GM23248 (cell line): Measurements from ENCODE around the gene IFT20. TPM values are rescaled to one million over a fixed set of nuclear protein-coding genes. Genes with fewer than 3 reads are reported as not detected.

ENCODE experiments used
- DNase-seq: peaks from one replicate; pipeline ENCODE4 v3.0.0-alpha.2; 2015
- H2AFZ ChIP-seq: fragments of 200-600 bp; sonication (generic); 2 replicates; pipeline ENCODE4 v1.6.1; 2016; ENCODE audit warnings: antibody characterized with exemption
- H3F3A ChIP-seq: fragments of 200-600 bp; sonication (generic); 2 replicates; pipeline ENCODE4 v1.6.1; 2016; ENCODE audit warnings: mild to moderate bottlenecking, antibody characterized with exemption, mixed run types; ENCODE audit not compliant: insufficient read depth
- H3K27ac ChIP-seq: fragments of 200-600 bp; sonication (generic); 2 replicates; pipeline ENCODE4 v1.5.1; 2016; ENCODE audit warnings: mild to moderate bottlenecking
- H3K27me3 ChIP-seq: fragments of 200-600 bp; sonication (generic); replicated peaks from 2 replicates; pipeline ENCODE4 v1.6.1; 2016; ENCODE audit warnings: mild to moderate bottlenecking; ENCODE audit not compliant: insufficient read depth
- H3K36me3 ChIP-seq: fragments of 200-600 bp; sonication (generic); 2 replicates; pipeline ENCODE4 v1.6.1; 2016; ENCODE audit warnings: low read depth, mild to moderate bottlenecking
- H3K4me1 ChIP-seq: fragments of 200-600 bp; sonication (generic); 2 replicates; pipeline ENCODE4 v1.6.1; 2016; ENCODE audit warnings: mild to moderate bottlenecking; ENCODE audit not compliant: insufficient read depth
- H3K4me2 ChIP-seq: fragments of 200-600 bp; sonication (generic); one replicate; pipeline ENCODE4 v1.6.1; 2016; ENCODE audit warnings: mild to moderate bottlenecking; ENCODE audit not compliant: unreplicated experiment
- H3K4me3 ChIP-seq: fragments of 200-600 bp; sonication (generic); 2 replicates; pipeline ENCODE4 v1.5.1; 2016; ENCODE audit warnings: mild to moderate bottlenecking
- H3K79me2 ChIP-seq: fragments of 200-600 bp; sonication (generic); 2 replicates; pipeline ENCODE4 v1.6.1; 2016; ENCODE audit warnings: mild to moderate bottlenecking; ENCODE audit not compliant: insufficient read depth
- H3K9ac ChIP-seq: fragments of 200-600 bp; sonication (generic); 2 replicates; pipeline ENCODE4 v1.6.1; 2016; ENCODE audit warnings: mild to moderate bottlenecking
- H3K9me2 ChIP-seq: fragments of 200-600 bp; sonication (generic); 2 replicates; pipeline ENCODE4 v1.6.1; 2016; ENCODE audit warnings: mixed run types, mild to moderate bottlenecking, moderate library complexity; ENCODE audit not compliant: insufficient read depth
- H3K9me3 ChIP-seq: fragments of 200-600 bp; sonication (generic); one replicate; pipeline ENCODE4 v1.6.1; 2017; ENCODE audit warnings: low read depth
- H4K20me1 ChIP-seq: fragments of 200-600 bp; sonication (generic); 2 replicates; pipeline ENCODE4 v1.6.0; 2016; ENCODE audit not compliant: insufficient read depth
- EZH2 ChIP-seq: fragments of 200-600 bp; sonication (generic); IDR thresholded peaks from 2 replicates; pipeline ENCODE4 v1.6.1; 2018; ENCODE audit warnings: antibody characterized with exemption, mild to moderate bottlenecking; ENCODE audit not compliant: insufficient read depth, poor library complexity, severe bottlenecking
- EZH2phosphoT487 ChIP-seq: fragments of 200-600 bp; sonication (generic); IDR thresholded peaks from 2 replicates; pipeline ENCODE4 v1.6.1; 2018; ENCODE audit warnings: antibody characterized with exemption, moderate library complexity, mild to moderate bottlenecking, low read depth; ENCODE audit not compliant: insufficient read depth
- WGBS, 2 experiments: methylation state at CpG; one replicate each; pipeline ENCODE4 v1.1.6; 2015 to 2017; ENCODE audit warnings: low lambda C conversion rate in 2 of 2, low coverage in 1 of 2; ENCODE audit errors: missing lambda C conversion rate in 2 of 2; 5-methylcytosine and 5-hydroxymethylcytosine counted together
- in situ Hi-C: fragments of 300-500 bp; cut with MboI; formaldehyde crosslinking; loops from 2 replicates; pipeline ENCODE4 v1.15.0; 2020
- polyA plus RNA-seq: library from polyadenylated mRNA; unstranded; fragments of >200 nt; fragmentation: Nextera tagmentation; extraction: Ambion mirVana; gene quantifications from 2 replicates; pipeline ENCODE4 v1.2.1, GENCODE V29; 2016
- total RNA-seq: library from RNA; depleted of rRNA; stranded (reverse); fragments of >200 nt; shearing (Covaris generic); gene quantifications from 2 replicates; pipeline ENCODE4 v1.2.3, GENCODE V29; 2014

Gene IFT20
- total and polyA plus RNA-seq, 2 experiments from 2014 or later, result 80.5 to 111 TPM

DNA sequence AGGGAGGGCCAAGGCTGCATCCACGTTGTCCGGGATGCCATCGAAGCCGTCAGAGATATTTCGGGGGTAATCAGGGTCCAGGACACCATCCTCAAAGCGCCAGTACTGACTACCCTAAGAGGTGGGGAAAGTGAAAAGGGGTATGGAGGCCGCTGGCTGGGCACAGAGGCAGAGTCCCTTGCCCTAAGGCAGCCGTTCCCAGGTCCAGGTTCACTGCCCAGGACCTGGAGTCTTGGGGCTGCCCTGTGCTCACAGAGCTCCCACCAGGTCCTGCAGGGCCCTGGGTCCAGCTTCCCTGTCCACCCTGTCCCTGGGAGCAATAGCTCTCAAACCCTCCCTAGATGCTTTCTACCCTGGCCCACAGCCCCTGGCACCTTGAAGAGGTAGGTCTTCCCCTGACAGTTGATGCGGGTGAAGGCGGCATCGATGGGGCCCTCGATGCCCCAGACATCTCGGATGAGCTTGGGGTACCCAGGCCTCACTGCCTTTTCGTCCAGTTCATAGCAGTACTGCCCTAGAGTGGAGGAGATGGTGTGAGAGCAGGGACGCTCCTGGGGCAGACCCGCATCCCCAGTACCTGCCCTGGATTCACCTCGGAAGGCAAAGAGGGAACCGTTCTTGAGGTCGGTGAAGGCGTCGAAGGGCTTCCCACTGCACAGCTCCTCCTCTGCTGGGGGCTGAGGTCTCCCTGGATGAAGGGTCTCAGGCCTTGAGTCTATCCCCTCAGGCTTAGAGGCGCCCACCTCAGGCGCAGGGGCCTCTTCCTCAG is 33.8 kb upstream of the IFT20 start:
- no peaks in the 10 kb centered on the region for H3K9me2 ChIP-seq
- in situ Hi-C loops, result no loop called here
- peaks cover 16% of the 10 kb centered on the region for H3F3A ChIP-seq
- H3K79me2 ChIP-seq, result peaks cover 11% of the 10 kb centered on the region
- no peak overlapping the region for H2AFZ ChIP-seq
- WGBS, 2 experiments, result 94% methylated on average over 19 to 23 of the region's 23 CpGs
- no peak overlapping the region for H3K9ac ChIP-seq
- no peaks in the 10 kb centered on the region for H3K36me3 ChIP-seq
- TF ChIP-seq EZH2, result no peak
- TF ChIP-seq EZH2phosphoT487, result no peak
- DNase-seq, result no peak
- no peak overlapping the region for H3K4me3 ChIP-seq
- no peak overlapping the region for H3K27ac ChIP-seq
- H3K9me3 ChIP-seq, result no peaks in the 10 kb centered on the region
- no peaks in the 10 kb centered on the region for H4K20me1 ChIP-seq
- H3K4me2 ChIP-seq, result no peak overlapping the region
- H3K4me1 ChIP-seq, result peaks cover 6% of the 10 kb centered on the region
- no peaks in the 10 kb centered on the region for H3K27me3 ChIP-seq

DNA sequence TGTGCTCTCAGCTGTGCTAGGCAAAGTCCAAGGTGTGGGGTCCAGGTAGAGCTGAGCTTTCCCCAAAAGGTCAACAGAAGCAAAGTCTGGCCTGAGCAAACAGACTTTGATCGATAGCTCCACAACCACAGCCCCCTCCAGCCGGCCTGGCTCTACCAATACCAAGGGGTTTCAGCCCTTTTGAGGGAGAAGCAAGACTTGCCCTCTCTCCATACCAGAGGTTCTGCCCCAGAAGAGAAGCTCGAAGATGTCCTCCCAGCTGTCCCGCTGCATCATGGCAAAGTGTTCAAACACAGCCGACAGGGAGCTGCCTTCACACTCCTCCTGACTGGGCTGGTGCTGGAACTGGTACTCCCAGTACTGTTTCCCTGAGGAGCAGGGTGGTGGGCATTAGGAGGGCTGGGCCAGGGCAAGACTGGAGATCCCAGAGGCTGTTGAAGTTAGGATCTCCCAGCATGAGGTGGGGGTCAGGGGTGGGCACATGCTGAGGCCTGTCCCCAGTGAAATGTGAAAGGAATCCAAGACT is 33.1 kb upstream of the IFT20 start:
- Histone ChIP-seq H2AFZ (no peak overlapping the region), H3K27ac (no peak overlapping the region), H3K9me2 (no peaks in the 10 kb centered on the region), H3K27me3 (no peaks in the 10 kb centered on the region), H3K4me1 (peaks cover 6% of the 10 kb centered on the region), H3K36me3 (no peaks in the 10 kb centered on the region), H3K9ac (no peak overlapping the region), H3K4me3 (no peak overlapping the region), H3F3A (peaks cover 14% of the 10 kb centered on the region), H3K79me2 (peaks cover 3% of the 10 kb centered on the region), H3K9me3 (no peaks in the 10 kb centered on the region), H4K20me1 (no peaks in the 10 kb centered on the region), H3K4me2 (no peak overlapping the region)
- DNase-seq, result no peak
- in situ Hi-C loops, result no loop called here
- WGBS, 2 experiments, result 73 to 82% methylated on average over 5 of the region's 5 CpGs
- TF ChIP-seq EZH2 (no peak), EZH2phosphoT487 (no peak)

- Histone ChIP-seq H4K20me1 (no peaks in the 10 kb centered on the region), H2AFZ (no peak overlapping the region), H3K79me2 (no peaks in the 10 kb centered on the region), H3K27me3 (no peaks in the 10 kb centered on the region), H3K4me2 (no peak overlapping the region), H3K9ac (no peak overlapping the region), H3K27ac (no peak overlapping the region), H3K9me2 (no peaks in the 10 kb centered on the region), H3F3A (peaks cover 10% of the 10 kb centered on the region), H3K36me3 (no peaks in the 10 kb centered on the region), H3K4me1 (peaks cover 6% of the 10 kb centered on the region), H3K9me3 (no peaks in the 10 kb centered on the region), H3K4me3 (no peak overlapping the region)
- DNase-seq, result no peak
- in situ Hi-C loops, result no loop called here
- TF ChIP-seq EZH2phosphoT487 (no peak), EZH2 (no peak)
- 88 to 90% methylated on average over 18 to 21 of the region's 21 CpGs for WGBS, 2 experiments
These were observed 32.5 kb upstream of the IFT20 start for GRCh38 chr17:28367641-28368305.

- Histone ChIP-seq H3K27me3 (no peaks in the 10 kb centered on the region), H3K79me2 (no peaks in the 10 kb centered on the region), H3K4me2 (no peak overlapping the region), H3K27ac (no peak overlapping the region), H2AFZ (no peak overlapping the region), H3K9me2 (no peaks in the 10 kb centered on the region), H4K20me1 (no peaks in the 10 kb centered on the region), H3K4me3 (no peak overlapping the region), H3K9me3 (no peaks in the 10 kb centered on the region), H3K4me1 (peaks cover 6% of the 10 kb centered on the region), H3K36me3 (peaks cover 5% of the 10 kb centered on the region), H3K9ac (no peak overlapping the region), H3F3A (peaks cover 10% of the 10 kb centered on the region)
- in situ Hi-C loops, result no loop called here
- WGBS, 2 experiments, result 70 to 94% methylated on average over 1 of the region's 1 CpG
- no peak for DNase-seq
- TF ChIP-seq EZH2, result no peak
- TF ChIP-seq EZH2phosphoT487, result no peak
These were observed 31.3 kb upstream of the IFT20 start for GRCh38 chr17:28366605-28367004.
